Central memory CD4-positive, alpha-beta T cell (primary cell): ENCODE measurements around the gene ZBED5.

Source experiments
- DNase-seq: peaks from one replicate; pipeline ENCODE4 v3.0.0; 2022

Gene ZBED5

GRCh38 chr11:10878408-10879214 lies 20.8 kb upstream of the ZBED5 start:
- DNase-seq = peak; percentile 56

- no peak for DNase-seq
These were observed 18.3 kb upstream of the ZBED5 start for GRCh38 chr11:10876158-10876557.

- no peak for DNase-seq
These were observed 17.7 kb upstream of the ZBED5 start for GRCh38 chr11:10875430-10876021.

- no peak for DNase-seq
These were observed 14.2 kb upstream of the ZBED5 start for GRCh38 chr11:10872097-10872496.

GRCh38 chr11:10868352-10868751 lies 10.5 kb upstream of the ZBED5 start:
- no peak for DNase-seq

GRCh38 chr11:10866893-10867331 lies 9.1 kb upstream of the ZBED5 start:
- DNase-seq = no peak

- no peak for DNase-seq
These were observed 8.0 kb upstream of the ZBED5 start for GRCh38 chr11:10865837-10866270.

- DNase-seq = no peak
These were observed 6.8 kb upstream of the ZBED5 start for GRCh38 chr11:10864688-10865087.

GRCh38 chr11:10862446-10862845 lies 4.6 kb upstream of the ZBED5 start:
- no peak for DNase-seq

GRCh38 chr11:10861799-10862198 lies 3.9 kb upstream of the ZBED5 start:
- no peak for DNase-seq

- DNase-seq = no peak
These were observed 3.2 kb upstream of the ZBED5 start for GRCh38 chr11:10861047-10861446.

- peak; percentile 49 for DNase-seq
These were observed 829 bp upstream of the ZBED5 start for GRCh38 chr11:10858439-10859325.

- no peak for DNase-seq
These were observed 469 bp downstream of the ZBED5 start for GRCh38 chr11:10857459-10857708.

- peak; percentile 1 for DNase-seq
These were observed 979 bp downstream of the ZBED5 start for GRCh38 chr11:10856689-10857458.

GRCh38 chr11:10855295-10855694 lies 2.6 kb downstream of the ZBED5 start:
- no peak for DNase-seq

GRCh38 chr11:10847960-10848860 lies 9.6 kb downstream of the ZBED5 start:
- no peak for DNase-seq

- DNase-seq = no peak
These were observed 11.2 kb downstream of the ZBED5 start for GRCh38 chr11:10846660-10847059.

GRCh38 chr11:10845589-10845988 lies 12.3 kb downstream of the ZBED5 start:
- DNase-seq = no peak

- DNase-seq = no peak
These were observed 13.1 kb downstream of the ZBED5 start for GRCh38 chr11:10844796-10845195.

GRCh38 chr11:10844356-10844755 lies 13.5 kb downstream of the ZBED5 start:
- no peak for DNase-seq

GRCh38 chr11:10838881-10839280 lies 19.0 kb downstream of the ZBED5 start:
- no peak for DNase-seq

GRCh38 chr11:10838083-10838482 lies 19.8 kb downstream of the ZBED5 start:
- DNase-seq = no peak
